ENCODE results near the gene PROSER3.

- TF ChIP-seq CTCF (IDR thresholded peaks at IDR 0.05; ENCODE audit: low read length) (no peak), EZH2 (IDR thresholded peaks at IDR 0.05; ENCODE audit: borderline replicate concordance, low read length) (no peak)
Measured at GRCh38 chr19:35755550-35756376, 2.2 kb upstream of the PROSER3 start.

All from OCI-LY1 (cell line).